HepG2 (cell line): ENCODE data around the gene LHPP. TPM values are rescaled to one million over a fixed set of nuclear protein-coding genes. Genes with fewer than 3 reads are reported as not detected.

ENCODE experiments used
- ATAC-seq: fragments of 200-7000 bp; cut with Tn5 transposase; 3 replicates; pipeline ENCODE4 v1.9.1; 2020; ENCODE audit warnings: mild to moderate bottlenecking, moderate library complexity
- BruUV-seq: library from RNA; stranded (reverse); fragments of 400-500 nt; replicated peaks from 2 replicates; lab custom pipeline; 2021; lab: Mats Ljungman, UMichigan
- CTCF ChIA-PET: fragments of 300-600 bp; formaldehyde crosslinking; extraction: SDS; loops from one replicate; lab custom pipeline; 2021; ENCODE audit warnings: low total read pairs, inconsistent platforms, low intra/inter-chr PET ratio; lab: Yijun Ruan, JAX
- POLR2A ChIA-PET: fragments of 350-600 bp; sonication (Branson Sonifier 250); formaldehyde crosslinking; loops from one replicate; lab custom pipeline; 2020; ENCODE audit warnings: antibody characterized with exemption, inconsistent platforms; lab: Yijun Ruan, JAX
- DNase-seq: peaks from one replicate; pipeline ENCODE4 v3.0.0-alpha.2; 2015; ENCODE audit warnings: low spot score
- FAIRE-seq: peaks from 3 replicates; lab custom pipeline; 2011; peaks lifted over from hg19 to GRCh38; lab: Jason Lieb, UNC
- H2AFZ ChIP-seq: one replicate; pipeline ENCODE4 v1.6.1; 2011; ENCODE audit warnings: low read length, inconsistent platforms
- H3K27ac ChIP-seq: fragments of 300-600 bp; 3 replicates; pipeline ENCODE4 v1.8.0; 2011; ENCODE audit warnings: mixed run types, mild to moderate bottlenecking, mixed read lengths, low read length, inconsistent platforms; ENCODE audit not compliant: insufficient read depth; ENCODE audit errors: extremely low read length
- H3K27me3 ChIP-seq, 2 experiments: fragments of 200-600 bp in 1 of 2; 2 replicates in 1 of 2; 3 replicates in 1 of 2; pipeline versions ENCODE4 v1.6.0 to v1.8.0; 2011; ENCODE audit warnings: low read length in 2 of 2, mild to moderate bottlenecking in 2 of 2, moderate library complexity in 2 of 2, inconsistent platforms in 1 of 2; ENCODE audit not compliant: insufficient read depth in 2 of 2, control insufficient read depth in 1 of 2
- H3K36me3 ChIP-seq, 2 experiments: fragments of 200-600 bp in 1 of 2; replicated peaks in 1 of 2; 2 replicates in 1 of 2; 3 replicates in 1 of 2; pipeline versions ENCODE4 v1.5.1 to v1.8.0; 2011; ENCODE audit warnings: low read length in 2 of 2, inconsistent platforms in 1 of 2; ENCODE audit not compliant: insufficient read depth in 2 of 2, control insufficient read depth in 1 of 2
- H3K4me1 ChIP-seq: 2 replicates; pipeline ENCODE4 v1.5.1; 2012; ENCODE audit warnings: low read length, inconsistent platforms; ENCODE audit not compliant: insufficient read depth
- H3K4me2 ChIP-seq: 2 replicates; pipeline ENCODE4 v1.6.0; 2011; ENCODE audit warnings: low read depth, low read length, inconsistent platforms
- H3K4me3 ChIP-seq, 3 experiments: fragments of 200-600 bp in 1 of 3; sonication (generic), shearing (Covaris generic) in 1 of 3; replicated peaks in 1 of 3; 2 replicates each; pipeline ENCODE4 v1.5.1; 2011 to 2016; ENCODE audit warnings: low read length in 3 of 3, inconsistent platforms in 2 of 3, low read depth in 2 of 3, mild to moderate bottlenecking in 2 of 3, control low read depth in 1 of 3, mixed read lengths in 1 of 3; ENCODE audit not compliant: insufficient read depth in 1 of 3
- H3K79me2 ChIP-seq: one replicate; pipeline ENCODE4 v1.6.1; 2011; ENCODE audit warnings: low read length, inconsistent platforms; ENCODE audit not compliant: insufficient read depth
- H3K9ac ChIP-seq: 2 replicates; pipeline ENCODE4 v1.6.0; 2011; ENCODE audit warnings: mild to moderate bottlenecking, low read depth, low read length, inconsistent platforms; ENCODE audit not compliant: insufficient read depth
- H3K9me3 ChIP-seq: 2 replicates; pipeline ENCODE4 v1.5.1; 2012; ENCODE audit warnings: mild to moderate bottlenecking, low read length
- H4K20me1 ChIP-seq: 2 replicates; pipeline ENCODE4 v1.6.0; 2011; ENCODE audit warnings: inconsistent platforms, mild to moderate bottlenecking, low read length, moderate library complexity; ENCODE audit not compliant: insufficient read depth
- BRF2 ChIP-seq: sonication (generic); formaldehyde crosslinking; IDR thresholded peaks from 2 replicates; pipeline ENCODE4 v1.8.1; 2022; ENCODE audit warnings: mild to moderate bottlenecking, missing genetic modification reagents
- GTF2F1 ChIP-seq: fragments of 150-350 bp; IDR thresholded peaks from 2 replicates; pipeline ENCODE4 v1.6.1; 2014; ENCODE audit warnings: low read length
- KLF15 ChIP-seq: sonication (generic); formaldehyde crosslinking; IDR thresholded peaks from 2 replicates; pipeline ENCODE4 v1.8.1; 2023; ENCODE audit warnings: borderline replicate concordance, mild to moderate bottlenecking, inconsistent platforms, missing genetic modification reagents, mixed read lengths
- LRRFIP1 ChIP-seq: sonication (generic); formaldehyde crosslinking; conservative IDR thresholded peaks from 2 replicates; pipeline ENCODE4 v1.4.0; 2020; ENCODE audit warnings: missing genetic modification reagents
- MEIS2 ChIP-seq: sonication (generic); formaldehyde crosslinking; IDR thresholded peaks from 2 replicates; pipeline ENCODE4 v1.9.0; 2021; ENCODE audit warnings: mild to moderate bottlenecking, missing genetic modification reagents
- MIER2 ChIP-seq: IDR thresholded peaks from 2 replicates; pipeline ENCODE4 v1.6.1; 2016; ENCODE audit warnings: missing biosample characterization, missing genetic modification reagents
- STAT6 ChIP-seq: sonication (generic); formaldehyde crosslinking; IDR thresholded peaks from 2 replicates; pipeline ENCODE4 v1.4.0; 2020; ENCODE audit warnings: missing genetic modification reagents, mild to moderate bottlenecking, borderline replicate concordance
- ZFP37 ChIP-seq: sonication (generic); formaldehyde crosslinking; IDR thresholded peaks from 2 replicates; pipeline ENCODE4 v1.4.0; 2020; ENCODE audit warnings: missing genetic modification reagents, borderline replicate concordance
- ZNF224 ChIP-seq: sonication (generic); formaldehyde crosslinking; IDR thresholded peaks from 2 replicates; pipeline ENCODE4 v1.5.0; 2020; ENCODE audit warnings: mild to moderate bottlenecking, missing genetic modification reagents
- WGBS: methylation state at CpG from one replicate; pipeline ENCODE4 v1.1.6; 2017; ENCODE audit warnings: low lambda C conversion rate; 5-methylcytosine and 5-hydroxymethylcytosine counted together
- in situ Hi-C: cut with HindIII; loops from 2 replicates; pipeline ENCODE4 v1.10.0; 2017; ENCODE audit warnings: low pct_unique_long_range_greater_than_20kb; ENCODE audit not compliant: extremely low pct_ligation_motif_present
- intact Hi-C: fragments of 100-400 bp; cut with micrococcal nuclease; formaldehyde crosslinking; loops from one replicate; pipeline ENCODE4 v1.10.0; 2022; ENCODE audit not compliant: unreplicated experiment
- polyA plus RNA-seq, 8 experiments: library from polyadenylated mRNA; depleted of rRNA in 3 of 8; stranded (reverse) in 7 of 8; unstranded in 1 of 8; fragments of >200 nt; fragmentation: Illumina TruSeq in 4 of 8; extraction: Trizol in 4 of 8; gene quantifications; 2 replicates each; pipeline versions ENCODE4 v1.2.1 to v1.2.3, GENCODE V29; 2011 to 2016; ENCODE audit warnings: low read depth in 4 of 8, missing spikeins in 1 of 8, mixed read lengths in 1 of 8; ENCODE audit not compliant: insufficient read depth in 1 of 8
- total RNA-seq, 5 experiments: library from RNA; depleted of rRNA; stranded (reverse); fragments of >200 nt; fragmentation: Illumina TruSeq; extraction: Trizol; gene quantifications; 2 replicates each; pipeline ENCODE4 v1.2.3, GENCODE V29; 2016; ENCODE audit warnings: low read depth in 1 of 5
- TF ChIP-seq, protein P1 (sequence below): sonication (generic); formaldehyde crosslinking; IDR thresholded peaks from 2 replicates; pipeline ENCODE4 v1.4.0; 2020; ENCODE audit warnings: missing genetic modification reagents

The LHPP gene
- total and polyA plus RNA-seq, 2 of the 13 experiments (the other 11 are each of a cell fraction or from before 2014, with no cell fraction given) = 5.2 to 13.1 TPM

GRCh38 chr10:124491105-124491504 is 29.5 kb downstream of the LHPP start:
- ATAC-seq (no peak), DNase-seq (no peak), FAIRE-seq (no peak)
- peaks cover 15% of the 10 kb centered on the region for H3K4me1 ChIP-seq
- intact Hi-C loops (no loop called here), in situ Hi-C loops (no loop called here)
- no peak overlapping the region for H3K4me3 ChIP-seq
- no peak overlapping the region for H3K9ac ChIP-seq
- POLR2A ChIA-PET = no interaction called here
- no peak overlapping the region for H2AFZ ChIP-seq
- no peaks in the 10 kb centered on the region for H3K27me3 ChIP-seq
- 96% methylated on average over 9 of the region's 9 CpGs for WGBS
- H3K36me3 ChIP-seq = no peaks in the 10 kb centered on the region
- H3K79me2 ChIP-seq = no peaks in the 10 kb centered on the region
- no TSS peak for BruUV-seq
- no peaks in the 10 kb centered on the region for H4K20me1 ChIP-seq
- TF ChIP-seq ZFP37 (CRISPR knock-in tag) = no peak
- TF ChIP-seq, protein P1, sequence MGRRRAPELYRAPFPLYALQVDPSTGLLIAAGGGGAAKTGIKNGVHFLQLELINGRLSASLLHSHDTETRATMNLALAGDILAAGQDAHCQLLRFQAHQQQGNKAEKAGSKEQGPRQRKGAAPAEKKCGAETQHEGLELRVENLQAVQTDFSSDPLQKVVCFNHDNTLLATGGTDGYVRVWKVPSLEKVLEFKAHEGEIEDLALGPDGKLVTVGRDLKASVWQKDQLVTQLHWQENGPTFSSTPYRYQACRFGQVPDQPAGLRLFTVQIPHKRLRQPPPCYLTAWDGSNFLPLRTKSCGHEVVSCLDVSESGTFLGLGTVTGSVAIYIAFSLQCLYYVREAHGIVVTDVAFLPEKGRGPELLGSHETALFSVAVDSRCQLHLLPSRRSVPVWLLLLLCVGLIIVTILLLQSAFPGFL = no peak
- TF ChIP-seq KLF15 (CRISPR knock-in tag) = no peak
- TF ChIP-seq BRF2 (CRISPR knock-in tag) = no peak
- TF ChIP-seq LRRFIP1 (CRISPR knock-in tag) = no peak
- TF ChIP-seq MEIS2 (CRISPR knock-in tag) = no peak
- no peak for TF ChIP-seq STAT6 (CRISPR knock-in tag)
- no peak for TF ChIP-seq GTF2F1
- TF ChIP-seq ZNF224 (CRISPR knock-in tag) = no peak
- TF ChIP-seq MIER2 = no peak
- no peaks in the 10 kb centered on the region for H3K9me3 ChIP-seq
- CTCF ChIA-PET = no interaction called here
- H3K4me2 ChIP-seq = no peak overlapping the region
- H3K27ac ChIP-seq = no peak overlapping the region
